PFSK-1 (cell line): ENCODE measurements around the gene GBP7.

ENCODE experiments used
- FOXP2 ChIP-seq: optimal IDR thresholded peaks from 2 replicates; pipeline ENCODE3; 2011; ENCODE audit warnings: borderline replicate concordance, control low read depth, inconsistent platforms; ENCODE audit not compliant: insufficient read depth; ENCODE audit errors: extremely low read length, extremely low read depth
- POLR2AphosphoS5 ChIP-seq: IDR thresholded peaks from 2 replicates; pipeline ENCODE4 v1.6.1; 2012; ENCODE audit warnings: low read depth, mild to moderate bottlenecking, control low read depth, low read length, moderate library complexity
- REST ChIP-seq, 2 experiments: IDR thresholded peaks; 2 replicates each; pipeline versions ENCODE4 v1.6.1 to v1.8.0; 2011 to 2012; ENCODE audit warnings: low read depth in 2 of 2, low read length in 2 of 2, control low read depth in 1 of 2, inconsistent platforms in 1 of 2, mild to moderate bottlenecking in 1 of 2, moderate library complexity in 1 of 2; ENCODE audit not compliant: insufficient read depth in 1 of 2
- SIN3A ChIP-seq: IDR thresholded peaks from 2 replicates; pipeline ENCODE4 v1.6.1; 2012; ENCODE audit warnings: mild to moderate bottlenecking, low read length, moderate library complexity, borderline replicate concordance; ENCODE audit not compliant: insufficient read depth
- TAF1 ChIP-seq: IDR thresholded peaks from 2 replicates; pipeline ENCODE4 v1.6.1; 2012; ENCODE audit warnings: low read length, control low read depth, borderline replicate concordance; ENCODE audit not compliant: insufficient read depth

GBP7 gene

GRCh38 chr1:89170170-89171066 lies 5.4 kb downstream of the GBP7 start:
- no peak for TF ChIP-seq POLR2AphosphoS5
- no peak for TF ChIP-seq REST (IDR thresholded peaks at IDR 0.05; ENCODE audit: insufficient read depth in 1 of 2, low read depth in 2 of 2, low read length in 2 of 2)
- no peak for TF ChIP-seq FOXP2
- no peak for TF ChIP-seq SIN3A
- no peak for TF ChIP-seq TAF1

DNA sequence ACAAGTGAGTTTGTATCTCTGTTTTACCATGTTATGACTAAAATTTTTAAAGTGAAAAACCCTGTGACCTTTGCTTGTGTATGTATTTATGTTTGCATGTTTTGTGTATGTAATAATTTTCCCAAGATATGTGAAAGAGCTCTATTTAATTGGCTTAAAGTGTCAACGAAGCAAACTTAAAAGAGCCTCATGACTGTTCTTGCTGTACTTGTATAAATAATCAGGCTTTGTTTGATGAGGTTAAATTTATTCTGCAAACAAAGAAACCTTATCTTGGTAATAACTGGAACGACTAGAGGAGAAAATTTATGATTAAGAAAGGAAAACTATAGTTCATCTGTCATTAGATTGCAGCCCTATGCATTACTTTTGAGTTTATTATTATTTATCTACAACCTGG lies 6.6 kb downstream of the GBP7 start:
- TF ChIP-seq POLR2AphosphoS5 (no peak), FOXP2 (no peak)

GRCh38 chr1:89167590-89168230 lies 8.1 kb downstream of the GBP7 start:
- TF ChIP-seq TAF1 (no peak), SIN3A (no peak), FOXP2 (no peak), POLR2AphosphoS5 (no peak), REST (IDR thresholded peaks at IDR 0.05; ENCODE audit: insufficient read depth in 1 of 2, low read depth in 2 of 2, low read length in 2 of 2) (no peak)

GRCh38 chr1:89166705-89167104 lies 9.1 kb downstream of the GBP7 start:
- no peak for TF ChIP-seq REST (IDR thresholded peaks at IDR 0.05; ENCODE audit: insufficient read depth in 1 of 2, low read depth in 2 of 2, low read length in 2 of 2)

DNA sequence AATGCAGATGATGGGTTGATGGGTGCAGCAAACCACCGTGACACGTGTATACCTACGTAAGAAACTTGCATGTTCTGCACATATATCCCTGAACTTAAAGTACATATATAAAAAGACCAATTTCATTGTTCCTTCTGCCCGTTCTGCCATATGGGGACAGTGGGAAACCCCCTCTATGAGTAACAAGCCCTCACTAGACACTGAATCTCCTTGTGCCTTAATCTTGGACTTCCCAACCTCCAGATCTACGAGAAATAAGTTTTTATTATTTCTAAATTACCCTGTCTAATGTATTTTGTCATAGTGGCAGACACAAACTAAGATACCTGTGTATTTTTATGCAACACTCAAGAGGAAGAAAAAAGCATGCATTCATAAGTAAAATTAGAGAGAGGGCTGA lies 10.0 kb downstream of the GBP7 start:
- TF ChIP-seq TAF1 (no peak), REST (IDR thresholded peaks at IDR 0.05; ENCODE audit: insufficient read depth in 1 of 2, low read depth in 2 of 2, low read length in 2 of 2) (no peak), FOXP2 (no peak), SIN3A (no peak)
